Peyer's patch (tissue), 4 donors: ENCODE data around the gene LRRC74A.

ENCODE experiments used
- POLR2A ChIP-seq, 2 donors: fragments of 450-650 bp; IDR thresholded peaks; one replicate each; pipeline ENCODE4 v1.5.1; 2017; ENCODE audit warnings: antibody characterized with exemption in 2 of 2, mild to moderate bottlenecking in 2 of 2, moderate library complexity in 2 of 2
- TF ChIP-seq, protein P1 (sequence below), 6 experiments: fragments of 450-650 bp in 4 of 6; fragments of 200-600 bp in 2 of 6; sonication (generic) in 1 of 6; IDR thresholded peaks; one replicate each; pipeline ENCODE4 v1.5.1; 2017 to 2019; ENCODE audit warnings: antibody characterized with exemption in 6 of 6, mild to moderate bottlenecking in 3 of 6, moderate library complexity in 1 of 6

DNA sequence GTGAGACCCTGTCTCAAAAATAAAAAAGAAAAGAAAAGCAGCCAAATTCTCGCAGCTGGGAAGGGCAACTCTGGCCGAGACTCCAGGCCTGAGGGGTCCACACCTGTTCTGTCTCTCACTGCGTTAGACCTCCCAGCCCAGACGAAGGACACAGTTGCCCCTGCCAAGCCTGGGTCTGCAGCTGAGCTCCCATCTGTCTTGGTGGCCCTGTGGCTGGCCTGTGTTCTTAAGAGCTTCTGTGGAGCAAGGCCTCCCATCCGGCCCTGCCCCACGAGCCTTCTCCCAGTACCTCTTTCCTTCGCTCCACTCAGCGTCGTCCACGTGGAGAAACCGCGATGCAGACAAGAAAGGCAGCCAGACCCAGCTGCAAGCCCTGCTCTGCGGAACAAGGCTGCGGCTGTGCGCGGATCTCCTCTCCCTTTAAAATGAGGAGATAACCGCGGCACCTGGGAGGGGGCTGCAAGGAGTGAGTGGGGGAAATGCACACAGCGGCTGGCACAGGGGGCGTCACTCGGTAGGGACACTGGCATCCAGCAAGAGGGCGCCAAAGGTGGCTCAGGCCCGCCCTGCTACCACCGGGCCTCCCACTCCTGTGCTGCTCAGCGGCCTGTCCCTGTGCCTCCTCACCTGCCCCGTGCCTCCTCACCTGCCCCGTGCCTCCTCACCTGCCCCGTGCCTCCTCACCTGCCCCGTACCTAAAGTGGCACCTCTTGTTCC is 42.4 kb downstream of the LRRC74A start:
- TF ChIP-seq POLR2A (IDR thresholded peaks at IDR 0.05): no peak
- TF ChIP-seq, protein P1, sequence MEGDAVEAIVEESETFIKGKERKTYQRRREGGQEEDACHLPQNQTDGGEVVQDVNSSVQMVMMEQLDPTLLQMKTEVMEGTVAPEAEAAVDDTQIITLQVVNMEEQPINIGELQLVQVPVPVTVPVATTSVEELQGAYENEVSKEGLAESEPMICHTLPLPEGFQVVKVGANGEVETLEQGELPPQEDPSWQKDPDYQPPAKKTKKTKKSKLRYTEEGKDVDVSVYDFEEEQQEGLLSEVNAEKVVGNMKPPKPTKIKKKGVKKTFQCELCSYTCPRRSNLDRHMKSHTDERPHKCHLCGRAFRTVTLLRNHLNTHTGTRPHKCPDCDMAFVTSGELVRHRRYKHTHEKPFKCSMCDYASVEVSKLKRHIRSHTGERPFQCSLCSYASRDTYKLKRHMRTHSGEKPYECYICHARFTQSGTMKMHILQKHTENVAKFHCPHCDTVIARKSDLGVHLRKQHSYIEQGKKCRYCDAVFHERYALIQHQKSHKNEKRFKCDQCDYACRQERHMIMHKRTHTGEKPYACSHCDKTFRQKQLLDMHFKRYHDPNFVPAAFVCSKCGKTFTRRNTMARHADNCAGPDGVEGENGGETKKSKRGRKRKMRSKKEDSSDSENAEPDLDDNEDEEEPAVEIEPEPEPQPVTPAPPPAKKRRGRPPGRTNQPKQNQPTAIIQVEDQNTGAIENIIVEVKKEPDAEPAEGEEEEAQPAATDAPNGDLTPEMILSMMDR (IDR thresholded peaks at IDR 0.05): no peak
